ENCODE measurements around the gene LDHAL6B. TPM values are rescaled to one million over a fixed set of nuclear protein-coding genes. Genes with fewer than 3 reads are reported as not detected.

Gene LDHAL6B
- total RNA-seq, 3 donors from 2014 or later: not detected

- no peak overlapping the region for H3K4me3 Mint-ChIP-seq
- ATAC-seq (no peak), DNase-seq (no peak)
- H3K9me3 Mint-ChIP-seq: no peaks in the 10 kb centered on the region
- H3K4me1 Mint-ChIP-seq (ENCODE audit: low read depth): no peaks in the 10 kb centered on the region
- H3K27me3 Mint-ChIP-seq (ENCODE audit: low read depth): peaks cover 3% of the 10 kb centered on the region
- H3K36me3 Mint-ChIP-seq (ENCODE audit: insufficient read depth): no peaks in the 10 kb centered on the region
These were observed 15.2 kb downstream of the LDHAL6B start for GRCh38 chr15:59221511-59222505.

GRCh38 chr15:59222906-59223550 is 16.4 kb downstream of the LDHAL6B start:
- Mint-ChIP-seq H3K9me3 (no peaks in the 10 kb centered on the region), H3K27me3 (ENCODE audit: low read depth) (peaks cover 6% of the 10 kb centered on the region)
- no peak for ATAC-seq

GRCh38 chr15:59223736-59224135 is 17.1 kb downstream of the LDHAL6B start:
- Mint-ChIP-seq H3K36me3 (ENCODE audit: insufficient read depth) (no peaks in the 10 kb centered on the region), H3K9me3 (no peaks in the 10 kb centered on the region), H3K27me3 (ENCODE audit: low read depth) (peaks cover 6% of the 10 kb centered on the region), H3K4me1 (ENCODE audit: low read depth) (peaks cover 1% of the 10 kb centered on the region), H3K4me3 (no peak overlapping the region)
- DNase-seq (no peak), ATAC-seq (no peak)

More at GRCh38 chr15:59222906-59223550, 16.4 kb downstream of the LDHAL6B start:
- H3K4me3 Mint-ChIP-seq: no peak overlapping the region
- no peaks in the 10 kb centered on the region for H3K36me3 Mint-ChIP-seq (ENCODE audit: insufficient read depth)
- H3K4me1 Mint-ChIP-seq (ENCODE audit: low read depth): peaks cover 1% of the 10 kb centered on the region
- DNase-seq: no peak

GRCh38 chr15:59224474-59224873 is 17.8 kb downstream of the LDHAL6B start:
- ATAC-seq (no peak), DNase-seq (no peak)
- H3K9me3 Mint-ChIP-seq: no peaks in the 10 kb centered on the region
- H3K27me3 Mint-ChIP-seq (ENCODE audit: low read depth): peaks cover 6% of the 10 kb centered on the region
- H3K4me1 Mint-ChIP-seq (ENCODE audit: low read depth): peaks cover 1% of the 10 kb centered on the region
- H3K4me3 Mint-ChIP-seq: no peak overlapping the region
- no peaks in the 10 kb centered on the region for H3K36me3 Mint-ChIP-seq (ENCODE audit: insufficient read depth)

GRCh38 chr15:59227021-59227420 is 20.4 kb downstream of the LDHAL6B start:
- H3K4me1 Mint-ChIP-seq (ENCODE audit: low read depth): peaks cover 1% of the 10 kb centered on the region
- DNase-seq (no peak), ATAC-seq (no peak)
- H3K27me3 Mint-ChIP-seq (ENCODE audit: low read depth): peaks cover 6% of the 10 kb centered on the region
- H3K9me3 Mint-ChIP-seq: no peaks in the 10 kb centered on the region
- no peak overlapping the region for H3K4me3 Mint-ChIP-seq
- H3K36me3 Mint-ChIP-seq (ENCODE audit: insufficient read depth): no peaks in the 10 kb centered on the region

- Mint-ChIP-seq H3K9me3 (no peaks in the 10 kb centered on the region), H3K36me3 (ENCODE audit: insufficient read depth) (no peaks in the 10 kb centered on the region), H3K27me3 (ENCODE audit: low read depth) (peaks cover 8% of the 10 kb centered on the region), H3K4me3 (no peak overlapping the region), H3K4me1 (ENCODE audit: low read depth) (peaks cover 1% of the 10 kb centered on the region)
- ATAC-seq (no peak), DNase-seq (no peak)
These were observed 22.4 kb downstream of the LDHAL6B start for GRCh38 chr15:59229015-59229414.

GRCh38 chr15:59229453-59229852 is 22.8 kb downstream of the LDHAL6B start:
- Mint-ChIP-seq H3K4me1 (ENCODE audit: low read depth) (peaks cover 1% of the 10 kb centered on the region), H3K36me3 (ENCODE audit: insufficient read depth) (no peaks in the 10 kb centered on the region), H3K9me3 (no peaks in the 10 kb centered on the region), H3K4me3 (no peak overlapping the region), H3K27me3 (ENCODE audit: low read depth) (peaks cover 8% of the 10 kb centered on the region)
- DNase-seq (no peak), ATAC-seq (no peak)

- Mint-ChIP-seq H3K4me3 (no peak overlapping the region), H3K36me3 (ENCODE audit: insufficient read depth) (no peaks in the 10 kb centered on the region), H3K4me1 (ENCODE audit: low read depth) (peaks cover 1% of the 10 kb centered on the region), H3K9me3 (no peaks in the 10 kb centered on the region), H3K27me3 (ENCODE audit: low read depth) (peaks cover 6% of the 10 kb centered on the region)
- ATAC-seq (no peak), DNase-seq (no peak)
These were observed 23.9 kb downstream of the LDHAL6B start for GRCh38 chr15:59230531-59231055.

GRCh38 chr15:59232476-59232875 is 25.8 kb downstream of the LDHAL6B start:
- Mint-ChIP-seq H3K27me3 (ENCODE audit: low read depth) (peaks cover 2% of the 10 kb centered on the region), H3K36me3 (ENCODE audit: insufficient read depth) (no peaks in the 10 kb centered on the region), H3K4me3 (no peak overlapping the region), H3K4me1 (ENCODE audit: low read depth) (peaks cover 3% of the 10 kb centered on the region), H3K9me3 (no peaks in the 10 kb centered on the region)
- no peak for ATAC-seq
- no peak for DNase-seq

- DNase-seq (no peak), ATAC-seq (no peak)
- Mint-ChIP-seq H3K27me3 (ENCODE audit: low read depth) (peaks cover 4% of the 10 kb centered on the region), H3K9me3 (no peaks in the 10 kb centered on the region), H3K4me1 (ENCODE audit: low read depth) (peaks cover 3% of the 10 kb centered on the region), H3K4me3 (no peak overlapping the region), H3K36me3 (ENCODE audit: insufficient read depth) (no peaks in the 10 kb centered on the region)
These were observed 29.8 kb downstream of the LDHAL6B start for GRCh38 chr15:59236394-59236793.

GRCh38 chr15:59237119-59237855 is 30.6 kb downstream of the LDHAL6B start:
- Mint-ChIP-seq H3K4me3 (no peak overlapping the region), H3K4me1 (ENCODE audit: low read depth) (peaks cover 3% of the 10 kb centered on the region), H3K9me3 (no peaks in the 10 kb centered on the region), H3K36me3 (ENCODE audit: insufficient read depth) (no peaks in the 10 kb centered on the region), H3K27me3 (ENCODE audit: low read depth) (peaks cover 4% of the 10 kb centered on the region)
- ATAC-seq (no peak), DNase-seq (no peak)

- Mint-ChIP-seq H3K4me1 (ENCODE audit: low read depth) (peaks cover 3% of the 10 kb centered on the region), H3K36me3 (ENCODE audit: insufficient read depth) (no peaks in the 10 kb centered on the region), H3K9me3 (no peaks in the 10 kb centered on the region), H3K4me3 (no peak overlapping the region), H3K27me3 (ENCODE audit: low read depth) (peaks cover 4% of the 10 kb centered on the region)
- no peak for ATAC-seq
- no peak for DNase-seq
These were observed 31.3 kb downstream of the LDHAL6B start for GRCh38 chr15:59237924-59238331.

GRCh38 chr15:59240036-59240435 is 33.4 kb downstream of the LDHAL6B start:
- Mint-ChIP-seq H3K9me3 (no peaks in the 10 kb centered on the region), H3K4me3 (no peak overlapping the region), H3K27me3 (ENCODE audit: low read depth) (peaks cover 3% of the 10 kb centered on the region), H3K36me3 (ENCODE audit: insufficient read depth) (no peaks in the 10 kb centered on the region), H3K4me1 (ENCODE audit: low read depth) (peaks cover 3% of the 10 kb centered on the region)
- no peak for DNase-seq
- no peak for ATAC-seq

GRCh38 chr15:59242649-59243048 is 36.0 kb downstream of the LDHAL6B start:
- no peak for ATAC-seq
- no peaks in the 10 kb centered on the region for H3K4me1 Mint-ChIP-seq (ENCODE audit: low read depth)
- H3K27me3 Mint-ChIP-seq (ENCODE audit: low read depth): peaks cover 3% of the 10 kb centered on the region
- no peaks in the 10 kb centered on the region for H3K36me3 Mint-ChIP-seq (ENCODE audit: insufficient read depth)
- H3K4me3 Mint-ChIP-seq: no peak overlapping the region
- no peak for DNase-seq
- H3K9me3 Mint-ChIP-seq: no peaks in the 10 kb centered on the region

Data from activated T-cell treated with anti-CD3 and anti-CD28 coated beads, Interleukin-2, amount 50 U/mL, for 4 hours (primary cell).